ENCODE results near the gene NR2F6. TPM values are rescaled to one million over a fixed set of nuclear protein-coding genes. Genes with fewer than 3 reads are reported as not detected.

The NR2F6 gene
- total RNA-seq, 4 donors from 2014 or later = 42.1 to 217 (median 142) TPM

DNA sequence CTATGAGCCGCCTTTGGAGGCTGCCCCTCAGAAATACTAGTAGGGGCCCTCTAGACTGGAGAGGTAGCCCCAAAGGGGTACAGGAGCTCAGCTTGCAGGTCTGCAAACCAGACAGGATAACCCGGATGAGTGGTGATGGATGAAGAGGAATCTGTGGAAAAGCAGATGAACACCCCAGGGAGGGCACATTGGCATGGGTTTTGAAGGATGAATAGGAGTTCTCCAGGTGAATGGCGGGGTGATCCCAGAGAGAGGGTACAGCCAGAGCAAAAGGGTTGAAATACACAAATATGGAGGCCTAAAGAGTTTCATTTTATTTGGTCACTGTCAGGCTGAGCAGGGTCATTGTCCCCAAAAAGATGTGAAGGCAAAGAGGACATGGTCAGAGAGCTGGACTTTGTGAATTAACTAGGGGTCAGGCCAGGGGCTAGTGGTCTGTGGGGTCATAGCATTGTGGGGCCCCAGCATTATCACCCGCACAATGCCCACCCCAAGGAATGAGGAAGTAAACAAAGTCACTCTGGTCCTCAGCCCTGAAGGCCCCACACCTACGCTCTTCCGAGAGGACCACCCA, 4.8 kb downstream of the NR2F6 start:
- no peaks in the 10 kb centered on the region for H3K9me3 ChIP-seq
- H3K36me3 ChIP-seq = peaks cover 0 to 18% (median 0%) of the 10 kb centered on the region in 3 donors
- H3K27me3 ChIP-seq = no peaks in the 10 kb centered on the region
- TF ChIP-seq, protein P1, sequence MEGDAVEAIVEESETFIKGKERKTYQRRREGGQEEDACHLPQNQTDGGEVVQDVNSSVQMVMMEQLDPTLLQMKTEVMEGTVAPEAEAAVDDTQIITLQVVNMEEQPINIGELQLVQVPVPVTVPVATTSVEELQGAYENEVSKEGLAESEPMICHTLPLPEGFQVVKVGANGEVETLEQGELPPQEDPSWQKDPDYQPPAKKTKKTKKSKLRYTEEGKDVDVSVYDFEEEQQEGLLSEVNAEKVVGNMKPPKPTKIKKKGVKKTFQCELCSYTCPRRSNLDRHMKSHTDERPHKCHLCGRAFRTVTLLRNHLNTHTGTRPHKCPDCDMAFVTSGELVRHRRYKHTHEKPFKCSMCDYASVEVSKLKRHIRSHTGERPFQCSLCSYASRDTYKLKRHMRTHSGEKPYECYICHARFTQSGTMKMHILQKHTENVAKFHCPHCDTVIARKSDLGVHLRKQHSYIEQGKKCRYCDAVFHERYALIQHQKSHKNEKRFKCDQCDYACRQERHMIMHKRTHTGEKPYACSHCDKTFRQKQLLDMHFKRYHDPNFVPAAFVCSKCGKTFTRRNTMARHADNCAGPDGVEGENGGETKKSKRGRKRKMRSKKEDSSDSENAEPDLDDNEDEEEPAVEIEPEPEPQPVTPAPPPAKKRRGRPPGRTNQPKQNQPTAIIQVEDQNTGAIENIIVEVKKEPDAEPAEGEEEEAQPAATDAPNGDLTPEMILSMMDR (IDR thresholded peaks at IDR 0.05) = no peak
- TF ChIP-seq POLR2A (IDR thresholded peaks at IDR 0.05) = no peak
- DNase-seq = no peak
- peak overlapping the region in 1 of 4 donors; percentile 17 for H3K4me3 ChIP-seq
- peak overlapping the region in 2 of 4 donors; percentile 19 to 74 for H3K27ac ChIP-seq
- peaks cover 0 to 65% (median 5%) of the 10 kb centered on the region in 4 donors for H3K4me1 ChIP-seq

DNA sequence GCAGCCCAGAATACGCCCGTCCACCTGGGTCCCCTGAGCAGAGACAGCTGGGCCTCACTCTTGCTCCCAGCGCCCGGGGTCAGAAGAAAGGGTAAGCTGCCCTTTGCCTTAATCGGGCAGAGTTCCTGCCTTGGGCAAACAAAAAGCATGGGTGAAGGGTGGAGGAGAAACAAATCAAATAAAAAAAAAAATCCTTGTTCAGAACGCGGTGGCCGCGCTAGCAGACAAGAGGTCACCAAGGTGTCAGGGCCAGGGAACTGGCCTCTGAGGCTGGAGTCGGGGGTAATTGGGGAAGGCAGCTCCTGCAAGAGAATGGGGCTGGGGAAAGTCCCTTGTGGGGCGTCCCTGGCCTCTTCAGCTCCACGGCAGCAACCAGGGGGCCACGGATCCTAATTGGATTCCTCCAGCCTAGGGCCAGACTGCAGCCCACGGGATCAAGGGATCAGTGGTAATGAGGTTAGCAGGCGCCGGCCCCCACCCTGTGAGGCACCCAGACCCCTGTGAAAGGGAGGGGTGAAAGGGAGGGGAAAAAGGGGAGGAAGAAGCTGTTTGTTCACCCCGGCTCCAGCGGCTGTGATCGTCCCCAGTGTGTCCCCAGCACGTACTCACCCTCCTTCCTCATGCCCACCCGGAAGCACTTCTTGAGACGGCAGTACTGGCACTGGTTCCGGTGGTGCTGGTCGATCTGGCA, 5.5 kb downstream of the NR2F6 start:
- peak overlapping the region in 1 of 4 donors; percentile 17 for H3K4me3 ChIP-seq
- no peaks in the 10 kb centered on the region for H3K9me3 ChIP-seq
- no peak for DNase-seq
- peaks cover 0 to 18% (median 0%) of the 10 kb centered on the region in 3 donors for H3K36me3 ChIP-seq
- H3K27me3 ChIP-seq = no peaks in the 10 kb centered on the region
- peak overlapping the region in 3 of 4 donors; percentile 19 to 74 (median 20) for H3K27ac ChIP-seq
- TF ChIP-seq, protein P1 (IDR thresholded peaks at IDR 0.05) = no peak
- TF ChIP-seq POLR2A (IDR thresholded peaks at IDR 0.05) = no peak
- peaks cover 2 to 71% (median 8%) of the 10 kb centered on the region in 4 donors for H3K4me1 ChIP-seq

DNA sequence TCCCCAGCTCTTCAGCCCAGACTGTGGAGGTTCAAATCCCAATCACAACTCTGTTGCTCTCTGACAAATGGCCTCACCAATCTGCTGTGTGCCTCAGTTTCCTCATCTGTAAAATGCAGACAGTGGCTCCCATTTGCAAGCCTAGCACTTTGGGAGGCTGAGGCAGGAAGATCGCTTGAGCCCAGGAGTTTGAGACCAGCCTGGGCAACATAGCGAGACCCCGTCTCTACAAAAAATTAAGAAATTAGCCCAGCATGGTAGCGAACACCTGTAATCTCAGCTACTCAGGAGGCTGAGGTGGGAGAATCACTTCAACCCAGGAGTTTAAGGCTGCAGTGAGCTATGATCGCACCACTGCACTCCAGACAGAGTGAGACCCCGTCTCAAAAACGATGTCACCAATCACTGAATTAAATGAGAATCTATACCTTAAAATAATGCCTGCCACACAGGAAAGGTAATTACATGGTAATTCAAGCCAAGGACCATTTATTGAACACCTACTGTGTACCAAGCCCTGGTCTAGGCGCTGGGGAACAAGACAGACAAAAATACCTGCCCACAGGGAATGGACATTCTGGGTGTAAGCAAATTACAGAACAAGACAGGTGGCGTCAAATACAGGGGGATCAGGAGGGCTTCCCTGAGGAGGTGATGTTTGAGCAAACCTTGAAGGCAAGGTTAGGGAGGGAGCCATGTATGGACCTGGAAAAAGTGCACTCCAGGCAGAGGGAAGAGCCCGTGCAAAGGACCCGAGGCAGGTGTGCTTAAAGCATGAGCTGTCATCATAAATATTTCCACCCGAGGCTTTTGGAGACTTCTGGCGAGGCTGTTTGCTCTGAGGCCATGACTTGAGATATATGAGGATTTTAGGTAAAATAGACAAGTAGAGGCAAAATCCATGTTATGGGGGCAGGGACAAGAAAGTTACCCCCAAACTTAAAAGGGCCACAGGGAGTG, 7.7 kb downstream of the NR2F6 start:
- no peaks in the 10 kb centered on the region for H3K9me3 ChIP-seq
- no peak overlapping the region for H3K27ac ChIP-seq
- DNase-seq = no peak
- TF ChIP-seq POLR2A (IDR thresholded peaks at IDR 0.05) = no peak
- TF ChIP-seq, protein P1 (IDR thresholded peaks at IDR 0.05) = no peak
- peaks cover 0 to 25% (median 0%) of the 10 kb centered on the region in 3 donors for H3K36me3 ChIP-seq
- peaks cover 3 to 76% (median 12%) of the 10 kb centered on the region in 4 donors for H3K4me1 ChIP-seq
- H3K27me3 ChIP-seq = no peaks in the 10 kb centered on the region
- no peak overlapping the region for H3K4me3 ChIP-seq

DNA sequence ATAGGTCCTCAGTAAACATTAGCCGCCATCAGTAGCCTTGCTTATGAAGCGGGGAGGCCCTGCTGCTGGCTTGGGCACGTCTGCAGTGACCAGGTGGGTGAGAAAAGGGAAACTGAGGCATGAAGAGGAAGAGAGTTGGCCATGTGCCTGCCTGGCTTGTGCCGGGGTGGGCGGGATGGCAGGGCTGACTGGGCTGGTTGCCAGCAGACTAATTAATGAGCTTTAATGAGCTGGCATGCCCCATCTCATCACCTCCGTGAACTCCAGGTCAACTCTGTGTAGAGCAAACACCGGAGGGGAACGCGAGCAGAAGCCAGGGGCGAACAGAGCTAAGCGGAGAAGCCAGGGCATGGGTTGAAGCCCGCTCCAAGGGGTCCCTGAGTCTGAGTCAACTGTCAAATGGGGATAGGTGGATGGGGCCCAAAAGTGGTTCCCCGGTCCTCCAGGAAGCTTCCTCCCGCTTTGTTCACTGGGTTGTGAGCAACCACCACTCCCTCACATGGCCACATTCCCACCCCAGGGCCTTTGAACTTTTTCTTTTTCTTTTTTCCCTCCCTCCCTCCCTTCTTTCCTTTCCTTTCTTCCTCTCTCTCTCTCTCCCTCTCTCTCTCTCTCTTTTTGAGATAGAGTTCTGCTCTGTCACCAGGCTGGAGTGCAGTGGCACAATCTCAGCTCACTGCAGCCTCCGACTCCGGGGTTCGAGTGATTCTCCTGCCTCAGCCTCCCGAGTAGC, 8.7 kb downstream of the NR2F6 start:
- DNase-seq = no peak
- H3K27me3 ChIP-seq = no peaks in the 10 kb centered on the region
- no peaks in the 10 kb centered on the region for H3K9me3 ChIP-seq
- H3K27ac ChIP-seq = peak overlapping the region in 2 of 4 donors; percentile 35 to 80
- peaks cover 0 to 36% (median 0%) of the 10 kb centered on the region in 3 donors for H3K36me3 ChIP-seq
- no peak overlapping the region for H3K4me3 ChIP-seq
- TF ChIP-seq, protein P1 (IDR thresholded peaks at IDR 0.05) = no peak
- peaks cover 3 to 65% (median 12%) of the 10 kb centered on the region in 4 donors for H3K4me1 ChIP-seq

Measured in Peyer's patch (tissue), 4 donors.